HepG2 (cell line): Measurements from ENCODE around the gene PSMA3. TPM values are rescaled to one million over a fixed set of nuclear protein-coding genes. Genes with fewer than 3 reads are reported as not detected.

Source experiments
- ARID2 ChIP-seq: sonication (generic); formaldehyde crosslinking; IDR thresholded peaks from 2 replicates; pipeline ENCODE4 v1.8.1; 2022; ENCODE audit warnings: mild to moderate bottlenecking, missing genetic modification reagents, borderline replicate concordance
- ARNTL ChIP-seq: sonication (generic); formaldehyde crosslinking; IDR thresholded peaks from 2 replicates; pipeline ENCODE4 v1.4.0; 2020; ENCODE audit warnings: mild to moderate bottlenecking, missing genetic modification reagents
- CBX1 ChIP-seq: IDR thresholded peaks from one replicate; pipeline ENCODE4 v1.6.1; 2016; ENCODE audit warnings: antibody characterized with exemption, low read depth
- CHD2 ChIP-seq: IDR thresholded peaks from 2 replicates; pipeline ENCODE4 v1.6.1; 2011; ENCODE audit warnings: low read depth, low read length, improper control_type of control experiment
- DMAP1 ChIP-seq: IDR thresholded peaks from 2 replicates; pipeline ENCODE4 v1.6.1; 2016
- EED ChIP-seq: sonication (generic); formaldehyde crosslinking; IDR thresholded peaks from 2 replicates; pipeline ENCODE4 v1.5.0; 2020; ENCODE audit warnings: mild to moderate bottlenecking, missing genetic modification reagents
- FOSL2 ChIP-seq: sonication (generic); formaldehyde crosslinking; IDR thresholded peaks from 2 replicates; pipeline ENCODE4 v1.4.0; 2020; ENCODE audit warnings: missing genetic modification reagents
- FOXJ3 ChIP-seq: sonication (generic); formaldehyde crosslinking; IDR thresholded peaks from 2 replicates; pipeline ENCODE4 v1.4.0; 2020; ENCODE audit warnings: missing genetic modification reagents, mild to moderate bottlenecking, borderline replicate concordance
- HDAC6 ChIP-seq: fragments of 200-600 bp; sonication (generic); IDR thresholded peaks from 2 replicates; pipeline ENCODE4 v1.7.0; 2017; ENCODE audit warnings: mild to moderate bottlenecking, antibody characterized with exemption, low read length, low read depth
- MAFK ChIP-seq, 2 experiments: IDR thresholded peaks in 1 of 2; conservative IDR thresholded peaks in 1 of 2; 2 replicates each; pipeline ENCODE4 v1.6.1; 2011; ENCODE audit warnings: improper control_type of control experiment in 2 of 2, low read length in 2 of 2
- MIXL1 ChIP-seq: IDR thresholded peaks from 2 replicates; pipeline ENCODE4 v1.6.1; 2016
- RARG ChIP-seq: sonication (generic); formaldehyde crosslinking; IDR thresholded peaks from 2 replicates; pipeline ENCODE4 v1.4.0; 2020; ENCODE audit warnings: low read depth, mild to moderate bottlenecking, missing genetic modification reagents
- RBAK ChIP-seq: sonication (generic); formaldehyde crosslinking; IDR thresholded peaks from 2 replicates; pipeline ENCODE4 v1.5.1; 2020; ENCODE audit warnings: mild to moderate bottlenecking, missing genetic modification reagents
- TSC22D2 ChIP-seq: sonication (generic); formaldehyde crosslinking; IDR thresholded peaks from 2 replicates; pipeline ENCODE4 v1.5.1; 2020; ENCODE audit warnings: missing genetic modification reagents, mild to moderate bottlenecking, borderline replicate concordance
- ZBTB1 ChIP-seq: sonication (generic); formaldehyde crosslinking; IDR thresholded peaks from 2 replicates; pipeline ENCODE4 v1.4.0; 2020; ENCODE audit warnings: missing genetic modification reagents, borderline replicate concordance
- ZC3H4 ChIP-seq: sonication (generic); formaldehyde crosslinking; IDR thresholded peaks from 2 replicates; pipeline ENCODE4 v1.4.0; 2020; ENCODE audit warnings: missing genetic modification reagents, borderline replicate concordance
- ZFX ChIP-seq: sonication (generic); formaldehyde crosslinking; IDR thresholded peaks from 2 replicates; pipeline ENCODE4 v1.4.0; 2020; ENCODE audit warnings: mild to moderate bottlenecking, low read depth, missing genetic modification reagents, moderate library complexity
- ZNF331 ChIP-seq: sonication (generic); formaldehyde crosslinking; IDR thresholded peaks from 2 replicates; pipeline ENCODE4 v1.4.0; 2020; ENCODE audit warnings: missing genetic modification reagents
- ZSCAN22 ChIP-seq: sonication (generic); formaldehyde crosslinking; IDR thresholded peaks from 2 replicates; pipeline ENCODE4 v1.4.0; 2020; ENCODE audit warnings: mild to moderate bottlenecking, missing genetic modification reagents
- polyA plus RNA-seq, 8 experiments: library from polyadenylated mRNA; depleted of rRNA in 3 of 8; stranded (reverse) in 7 of 8; unstranded in 1 of 8; fragments of >200 nt; fragmentation: Illumina TruSeq in 4 of 8; extraction: Trizol in 4 of 8; gene quantifications; 2 replicates each; pipeline versions ENCODE4 v1.2.1 to v1.2.3, GENCODE V29; 2011 to 2016; ENCODE audit warnings: low read depth in 4 of 8, missing spikeins in 1 of 8, mixed read lengths in 1 of 8; ENCODE audit not compliant: insufficient read depth in 1 of 8
- total RNA-seq, 5 experiments: library from RNA; depleted of rRNA; stranded (reverse); fragments of >200 nt; fragmentation: Illumina TruSeq; extraction: Trizol; gene quantifications; 2 replicates each; pipeline ENCODE4 v1.2.3, GENCODE V29; 2016; ENCODE audit warnings: low read depth in 1 of 5
- TF ChIP-seq, protein P1 (sequence below): sonication (generic); formaldehyde crosslinking; IDR thresholded peaks from 2 replicates; pipeline ENCODE4 v1.5.1; 2020; ENCODE audit warnings: missing genetic modification reagents, mild to moderate bottlenecking, borderline replicate concordance
- TF ChIP-seq, protein P2 (sequence below): sonication (generic); formaldehyde crosslinking; IDR thresholded peaks from 2 replicates; pipeline ENCODE4 v1.5.1; 2020; ENCODE audit warnings: mild to moderate bottlenecking, missing genetic modification reagents
- TF ChIP-seq, protein P3 (sequence below): sonication (generic); formaldehyde crosslinking; IDR thresholded peaks from 2 replicates; pipeline ENCODE4 v1.4.0; 2020; ENCODE audit warnings: missing genetic modification reagents, borderline replicate concordance

PSMA3 gene
- total and polyA plus RNA-seq, 2 of the 13 experiments (the other 11 are each of a cell fraction or from before 2014, with no cell fraction given), result 232 to 275 TPM

DNA sequence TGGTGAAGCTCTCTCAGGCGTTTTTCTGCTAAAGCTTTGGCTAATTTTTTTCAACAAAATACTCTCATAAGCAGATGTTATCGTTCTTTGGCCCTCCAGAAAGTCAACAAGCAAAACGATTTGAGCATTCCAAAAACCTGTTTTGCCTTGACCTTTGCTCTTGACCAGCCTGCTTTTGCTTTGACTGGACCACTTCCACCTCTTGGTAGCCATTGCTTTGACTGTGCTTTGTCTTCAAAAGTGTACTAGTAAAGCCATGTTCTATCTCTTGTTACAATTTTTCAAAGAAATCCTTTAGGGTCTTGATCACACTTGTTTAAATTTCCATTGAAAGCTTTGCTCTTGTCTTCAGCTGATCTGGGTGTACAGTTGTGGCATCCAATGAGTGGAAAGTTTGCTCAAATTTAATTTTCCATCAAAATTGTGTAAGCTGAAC lies 43.0 kb downstream of the PSMA3 start (continued):
- TF ChIP-seq, protein P1, sequence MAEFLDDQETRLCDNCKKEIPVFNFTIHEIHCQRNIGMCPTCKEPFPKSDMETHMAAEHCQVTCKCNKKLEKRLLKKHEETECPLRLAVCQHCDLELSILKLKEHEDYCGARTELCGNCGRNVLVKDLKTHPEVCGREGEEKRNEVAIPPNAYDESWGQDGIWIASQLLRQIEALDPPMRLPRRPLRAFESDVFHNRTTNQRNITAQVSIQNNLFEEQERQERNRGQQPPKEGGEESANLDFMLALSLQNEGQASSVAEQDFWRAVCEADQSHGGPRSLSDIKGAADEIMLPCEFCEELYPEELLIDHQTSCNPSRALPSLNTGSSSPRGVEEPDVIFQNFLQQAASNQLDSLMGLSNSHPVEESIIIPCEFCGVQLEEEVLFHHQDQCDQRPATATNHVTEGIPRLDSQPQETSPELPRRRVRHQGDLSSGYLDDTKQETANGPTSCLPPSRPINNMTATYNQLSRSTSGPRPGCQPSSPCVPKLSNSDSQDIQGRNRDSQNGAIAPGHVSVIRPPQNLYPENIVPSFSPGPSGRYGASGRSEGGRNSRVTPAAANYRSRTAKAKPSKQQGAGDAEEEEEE (CRISPR knock-in tag), result no peak
- no peak for TF ChIP-seq ARID2 (CRISPR knock-in tag)
- no peak for TF ChIP-seq MAFK (conservative IDR thresholded peaks at IDR 0.05 in 1 of 2, IDR thresholded peaks at IDR 0.05 in 1 of 2; ENCODE audit: low read length in 2 of 2)
- no peak for TF ChIP-seq CBX1
- TF ChIP-seq ZBTB1, result no peak
- TF ChIP-seq FOSL2 (CRISPR knock-in tag), result peak; percentile 33
- no peak for TF ChIP-seq ARNTL
- no peak for TF ChIP-seq TSC22D2 (CRISPR knock-in tag)
- TF ChIP-seq ZC3H4 (CRISPR knock-in tag), result no peak
- peak; percentile 80 for TF ChIP-seq ZNF331 (CRISPR knock-in tag)
- no peak; the same call in 1 of the 2 replicates for TF ChIP-seq MIXL1 (CRISPR knock-in tag)
- no peak for TF ChIP-seq RARG (CRISPR knock-in tag)
- TF ChIP-seq, protein P2, sequence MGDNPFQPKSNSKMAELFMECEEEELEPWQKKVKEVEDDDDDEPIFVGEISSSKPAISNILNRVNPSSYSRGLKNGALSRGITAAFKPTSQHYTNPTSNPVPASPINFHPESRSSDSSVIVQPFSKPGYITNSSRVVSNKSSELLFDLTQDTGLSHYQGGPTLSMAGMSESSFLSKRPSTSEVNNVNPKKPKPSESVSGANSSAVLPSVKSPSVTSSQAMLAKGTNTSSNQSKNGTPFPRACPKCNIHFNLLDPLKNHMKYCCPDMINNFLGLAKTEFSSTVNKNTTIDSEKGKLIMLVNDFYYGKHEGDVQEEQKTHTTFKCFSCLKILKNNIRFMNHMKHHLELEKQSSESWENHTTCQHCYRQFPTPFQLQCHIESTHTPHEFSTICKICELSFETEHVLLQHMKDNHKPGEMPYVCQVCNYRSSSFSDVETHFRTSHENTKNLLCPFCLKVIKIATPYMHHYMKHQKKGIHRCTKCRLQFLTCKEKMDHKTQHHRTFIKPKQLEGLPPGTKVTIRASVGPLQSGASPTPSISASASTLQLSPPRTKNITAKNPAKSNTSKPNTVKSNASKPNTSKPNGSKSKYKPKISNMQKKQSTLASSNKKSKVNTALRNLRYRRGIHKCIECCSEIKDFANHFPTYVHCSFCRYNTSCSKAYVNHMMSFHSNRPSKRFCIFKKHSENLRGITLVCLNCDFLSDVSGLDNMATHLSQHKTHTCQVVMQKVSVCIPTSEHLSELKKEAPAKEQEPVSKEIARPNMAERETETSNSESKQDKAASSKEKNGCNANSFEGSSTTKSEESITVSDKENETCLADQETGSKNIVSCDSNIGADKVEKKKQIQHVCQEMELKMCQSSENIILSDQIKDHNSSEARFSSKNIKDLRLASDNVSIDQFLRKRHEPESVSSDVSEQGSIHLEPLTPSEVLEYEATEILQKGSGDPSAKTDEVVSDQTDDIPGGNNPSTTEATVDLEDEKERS (CRISPR knock-in tag), result 0 out of 2 replicates have a peak, but pooled peaks have one; percentile 29
- TF ChIP-seq EED, result no peak
- TF ChIP-seq ZFX (CRISPR knock-in tag), result no peak; the same call in 1 of the 2 replicates
- 0 out of 2 replicates have a peak, but pooled peaks have one; percentile 32 for TF ChIP-seq DMAP1 (CRISPR knock-in tag)
- no peak for TF ChIP-seq RBAK (CRISPR knock-in tag)
- peak; percentile 85; the same call in 1 of the 2 replicates for TF ChIP-seq FOXJ3 (CRISPR knock-in tag)
- TF ChIP-seq ZSCAN22, result no peak
- TF ChIP-seq, protein P3, sequence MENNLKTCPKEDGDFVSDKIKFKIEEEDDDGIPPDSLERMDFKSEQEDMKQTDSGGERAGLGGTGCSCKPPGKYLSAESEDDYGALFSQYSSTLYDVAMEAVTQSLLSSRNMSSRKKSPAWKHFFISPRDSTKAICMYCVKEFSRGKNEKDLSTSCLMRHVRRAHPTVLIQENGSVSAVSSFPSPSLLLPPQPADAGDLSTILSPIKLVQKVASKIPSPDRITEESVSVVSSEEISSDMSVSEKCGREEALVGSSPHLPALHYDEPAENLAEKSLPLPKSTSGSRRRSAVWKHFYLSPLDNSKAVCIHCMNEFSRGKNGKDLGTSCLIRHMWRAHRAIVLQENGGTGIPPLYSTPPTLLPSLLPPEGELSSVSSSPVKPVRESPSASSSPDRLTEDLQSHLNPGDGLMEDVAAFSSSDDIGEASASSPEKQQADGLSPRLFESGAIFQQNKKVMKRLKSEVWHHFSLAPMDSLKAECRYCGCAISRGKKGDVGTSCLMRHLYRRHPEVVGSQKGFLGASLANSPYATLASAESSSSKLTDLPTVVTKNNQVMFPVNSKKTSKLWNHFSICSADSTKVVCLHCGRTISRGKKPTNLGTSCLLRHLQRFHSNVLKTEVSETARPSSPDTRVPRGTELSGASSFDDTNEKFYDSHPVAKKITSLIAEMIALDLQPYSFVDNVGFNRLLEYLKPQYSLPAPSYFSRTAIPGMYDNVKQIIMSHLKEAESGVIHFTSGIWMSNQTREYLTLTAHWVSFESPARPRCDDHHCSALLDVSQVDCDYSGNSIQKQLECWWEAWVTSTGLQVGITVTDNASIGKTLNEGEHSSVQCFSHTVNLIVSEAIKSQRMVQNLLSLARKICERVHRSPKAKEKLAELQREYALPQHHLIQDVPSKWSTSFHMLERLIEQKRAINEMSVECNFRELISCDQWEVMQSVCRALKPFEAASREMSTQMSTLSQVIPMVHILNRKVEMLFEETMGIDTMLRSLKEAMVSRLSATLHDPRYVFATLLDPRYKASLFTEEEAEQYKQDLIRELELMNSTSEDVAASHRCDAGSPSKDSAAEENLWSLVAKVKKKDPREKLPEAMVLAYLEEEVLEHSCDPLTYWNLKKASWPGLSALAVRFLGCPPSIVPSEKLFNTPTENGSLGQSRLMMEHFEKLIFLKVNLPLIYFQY (CRISPR knock-in tag), result no peak
- TF ChIP-seq CHD2, result no peak
- TF ChIP-seq HDAC6, result no peak
